Retinal pigment epithelial cell (primary cell): ENCODE data around the gene TEX35.

Experiments used
- DNase-seq: peaks from one replicate; pipeline ENCODE4 v3.0.0-alpha.2; 2010; ENCODE audit warnings: low read depth
- H3K4me3 ChIP-seq: 2 replicates; pipeline ENCODE4 v1.5.1; 2011; ENCODE audit warnings: mild to moderate bottlenecking, low read length, control low read depth, moderate library complexity
- CTCF ChIP-seq: conservative IDR thresholded peaks from 2 replicates; pipeline ENCODE4 v1.5.1; 2011; ENCODE audit warnings: low read depth, low read length, control low read depth, inconsistent platforms

The TEX35 gene

DNA sequence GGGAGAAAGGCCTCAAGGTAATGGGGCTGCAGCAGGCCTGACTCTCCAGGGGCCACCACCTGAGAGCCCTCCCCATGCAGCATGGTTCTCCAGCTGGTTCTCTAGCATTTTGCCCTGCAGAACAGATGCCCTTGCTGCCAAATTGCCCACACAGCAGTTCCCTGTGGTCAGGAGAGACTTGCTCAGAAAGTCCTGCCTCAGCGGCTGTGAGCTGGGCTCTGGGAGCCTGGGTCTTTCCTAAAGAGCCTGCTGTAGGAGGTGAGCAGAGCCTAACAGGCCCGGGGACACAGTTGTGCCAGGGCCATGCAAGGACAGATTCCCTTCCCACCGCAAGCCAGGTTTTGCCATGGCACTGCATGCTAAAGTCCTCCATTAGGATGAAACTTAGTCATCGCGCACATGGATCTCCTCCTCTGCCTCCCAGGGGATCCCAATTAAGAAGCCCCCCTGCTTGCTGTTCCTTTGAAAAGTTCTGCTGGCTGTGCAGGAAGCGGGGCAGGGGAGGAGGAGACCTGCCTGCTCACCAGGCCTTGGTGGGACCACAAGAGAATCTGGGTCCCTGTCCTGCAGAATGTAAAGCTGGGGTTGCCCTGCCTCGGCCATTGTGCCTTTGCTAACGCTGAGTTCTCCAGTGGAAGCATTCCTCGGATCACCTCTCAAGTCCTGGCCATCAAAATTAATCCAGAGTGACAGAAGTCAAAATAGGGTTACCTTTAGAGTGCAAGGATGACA, 21.4 kb downstream of the TEX35 start:
- TF ChIP-seq CTCF = no peak

GRCh38 chr1:178536329-178536728, 23.4 kb downstream of the TEX35 start:
- H3K4me3 ChIP-seq = no peak overlapping the region
- no peak for TF ChIP-seq CTCF
- no peak for DNase-seq

More for the DNA sequence above, 21.4 kb downstream of the TEX35 start:
- no peak for DNase-seq
- no peak overlapping the region for H3K4me3 ChIP-seq

GRCh38 chr1:178536844-178537371, 24.0 kb downstream of the TEX35 start:
- no peak for TF ChIP-seq CTCF
- H3K4me3 ChIP-seq = no peak overlapping the region
- DNase-seq = peak; percentile 86

GRCh38 chr1:178537382-178538090, 24.6 kb downstream of the TEX35 start:
- DNase-seq = no peak
- no peak for TF ChIP-seq CTCF
- H3K4me3 ChIP-seq = no peak overlapping the region

- no peak for TF ChIP-seq CTCF
- H3K4me3 ChIP-seq = no peak overlapping the region
- DNase-seq = no peak
Observed at GRCh38 chr1:178538192-178538916, 25.4 kb downstream of the TEX35 start.

DNA sequence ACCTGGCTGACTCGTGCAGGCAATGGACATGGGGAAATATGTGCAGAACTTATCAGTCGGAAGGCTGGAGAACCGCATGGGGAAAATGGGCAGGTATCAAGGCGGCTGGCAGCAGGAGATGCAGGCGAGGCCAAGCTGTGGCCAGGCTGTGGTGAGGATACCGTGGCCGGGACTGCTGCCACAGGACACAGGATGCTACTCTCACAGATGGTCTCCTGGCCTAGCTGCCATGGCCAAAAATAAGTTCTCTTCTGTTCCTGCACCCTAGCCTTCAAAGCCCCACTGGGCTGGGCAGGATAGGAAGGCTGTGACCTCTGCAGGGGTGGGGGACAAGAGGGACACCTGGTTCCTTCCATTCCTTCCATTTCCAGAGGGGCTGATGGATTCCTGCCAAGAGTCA, 26.4 kb downstream of the TEX35 start:
- no peak for DNase-seq
- no peak for TF ChIP-seq CTCF
- no peak overlapping the region for H3K4me3 ChIP-seq
